BLaER1 (cell line): ENCODE data around the gene KCNB1.

Experiments used
- H3K27ac ChIP-seq: shearing (Covaris generic); formaldehyde crosslinking; 2 replicates; pipeline ENCODE4 v1.8.1; 2022
- H3K27me3 ChIP-seq: shearing (Covaris generic); formaldehyde crosslinking; 2 replicates; pipeline ENCODE4 v1.8.1; 2022
- H3K36me3 ChIP-seq: shearing (Covaris generic); formaldehyde crosslinking; 2 replicates; pipeline ENCODE4 v1.8.1; 2022
- H3K4me1 ChIP-seq: shearing (Covaris generic); formaldehyde crosslinking; 2 replicates; pipeline ENCODE4 v1.8.1; 2022
- H3K4me2 ChIP-seq: shearing (Covaris generic); formaldehyde crosslinking; 2 replicates; pipeline ENCODE4 v1.8.1; 2022
- H3K4me3 ChIP-seq: shearing (Covaris generic); formaldehyde crosslinking; 2 replicates; pipeline ENCODE4 v1.8.1; 2022
- H3K9ac ChIP-seq: shearing (Covaris generic); formaldehyde crosslinking; 2 replicates; pipeline ENCODE4 v1.8.1; 2022
- H3K9me3 ChIP-seq: shearing (Covaris generic); formaldehyde crosslinking; 2 replicates; pipeline ENCODE4 v1.8.1; 2022
- H4K20me1 ChIP-seq: shearing (Covaris generic); formaldehyde crosslinking; 2 replicates; pipeline ENCODE4 v1.8.1; 2022
- Cebpa-rat ChIP-seq: shearing (Covaris generic); IDR thresholded peaks from 2 replicates; pipeline ENCODE4 v1.8.1; 2022

The KCNB1 gene

GRCh38 chr20:49399329-49399728 lies 83.1 kb downstream of the KCNB1 start:
- no peaks in the 10 kb centered on the region for H3K4me1 ChIP-seq
- H3K9me3 ChIP-seq: no peaks in the 10 kb centered on the region
- TF ChIP-seq Cebpa-rat: no peak

DNA sequence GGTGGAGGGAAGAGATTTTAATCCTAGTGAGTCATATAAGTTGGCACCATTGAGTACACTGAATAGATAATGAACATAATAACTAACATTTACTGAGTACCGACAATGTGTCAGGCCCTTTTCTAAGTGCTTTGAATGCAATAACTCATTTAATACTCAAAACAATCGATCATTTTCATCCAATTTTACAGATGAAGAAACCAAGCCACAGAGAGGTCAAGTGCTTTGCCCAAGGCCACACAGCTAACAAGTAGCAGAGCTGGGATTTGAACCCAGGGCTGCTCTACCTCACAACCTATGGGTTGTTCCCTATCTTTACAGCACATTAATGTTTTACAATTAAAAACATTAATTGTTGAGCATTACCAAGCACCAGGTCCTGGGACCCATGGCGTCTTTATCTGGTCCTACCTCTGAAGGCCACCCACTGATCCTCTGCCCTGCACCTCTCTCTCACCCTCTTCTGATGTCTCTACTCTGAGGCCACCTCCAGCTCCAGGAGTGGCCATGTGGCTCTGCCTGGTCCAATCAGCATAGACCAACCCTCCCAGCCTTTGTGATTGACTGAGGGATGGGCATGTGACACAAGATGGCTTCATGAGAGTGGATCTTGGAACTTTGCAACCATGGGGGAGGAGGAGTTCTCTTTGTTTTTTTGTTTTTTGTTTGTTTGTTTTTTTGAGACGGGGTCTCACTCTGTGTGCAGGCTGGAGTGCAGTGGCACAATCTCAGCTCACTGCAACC lies 83.9 kb downstream of the KCNB1 start:
- no peaks in the 10 kb centered on the region for H3K27me3 ChIP-seq
- no peak overlapping the region for H3K27ac ChIP-seq
- no peaks in the 10 kb centered on the region for H3K9me3 ChIP-seq
- H3K4me2 ChIP-seq: no peak overlapping the region
- H3K4me1 ChIP-seq: no peaks in the 10 kb centered on the region
- H3K9ac ChIP-seq: no peak overlapping the region
- H3K4me3 ChIP-seq: no peak overlapping the region
- H4K20me1 ChIP-seq: no peaks in the 10 kb centered on the region
- TF ChIP-seq Cebpa-rat: no peak
- no peaks in the 10 kb centered on the region for H3K36me3 ChIP-seq

More at GRCh38 chr20:49399329-49399728, 83.1 kb downstream of the KCNB1 start:
- Histone ChIP-seq H3K27ac (no peak overlapping the region), H3K4me2 (no peak overlapping the region), H3K9ac (no peak overlapping the region), H3K27me3 (no peaks in the 10 kb centered on the region), H4K20me1 (no peaks in the 10 kb centered on the region), H3K36me3 (no peaks in the 10 kb centered on the region), H3K4me3 (no peak overlapping the region)

GRCh38 chr20:49397525-49397924 lies 84.9 kb downstream of the KCNB1 start:
- H3K4me1 ChIP-seq: no peaks in the 10 kb centered on the region
- no peak for TF ChIP-seq Cebpa-rat
- no peak overlapping the region for H3K4me2 ChIP-seq
- no peak overlapping the region for H3K4me3 ChIP-seq
- H3K27ac ChIP-seq: no peak overlapping the region
- H3K9ac ChIP-seq: no peak overlapping the region
- no peaks in the 10 kb centered on the region for H3K36me3 ChIP-seq
- H3K27me3 ChIP-seq: no peaks in the 10 kb centered on the region
- H4K20me1 ChIP-seq: no peaks in the 10 kb centered on the region
- H3K9me3 ChIP-seq: no peaks in the 10 kb centered on the region

GRCh38 chr20:49396230-49396629 lies 86.2 kb downstream of the KCNB1 start:
- Histone ChIP-seq H3K27ac (no peak overlapping the region), H3K27me3 (no peaks in the 10 kb centered on the region), H3K4me1 (no peaks in the 10 kb centered on the region), H3K9ac (no peak overlapping the region), H4K20me1 (no peaks in the 10 kb centered on the region), H3K9me3 (no peaks in the 10 kb centered on the region), H3K4me2 (no peak overlapping the region), H3K4me3 (no peak overlapping the region), H3K36me3 (no peaks in the 10 kb centered on the region)
- no peak for TF ChIP-seq Cebpa-rat

DNA sequence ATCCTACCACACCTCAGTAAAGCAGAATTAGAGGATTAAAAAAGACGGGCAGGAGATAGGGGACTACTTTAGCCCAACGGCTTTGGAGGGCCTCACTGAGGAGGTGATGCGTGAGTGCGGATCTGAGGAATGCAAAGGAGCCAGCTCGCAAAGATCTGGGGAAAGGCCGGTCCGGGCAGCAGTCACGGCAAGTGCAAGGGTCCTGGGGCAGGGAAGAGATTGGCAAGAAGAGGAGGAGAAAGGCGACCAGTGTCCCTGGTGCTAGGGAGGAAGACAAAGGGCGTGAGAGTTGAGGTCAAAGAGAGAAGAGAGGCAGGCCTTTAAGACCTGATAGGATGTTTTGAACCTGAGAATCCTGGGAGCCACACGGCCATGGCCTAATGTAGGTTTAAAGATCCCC lies 86.8 kb downstream of the KCNB1 start:
- H3K9ac ChIP-seq: no peak overlapping the region
- H3K4me1 ChIP-seq: no peaks in the 10 kb centered on the region
- no peaks in the 10 kb centered on the region for H3K36me3 ChIP-seq
- H3K27ac ChIP-seq: no peak overlapping the region
- no peaks in the 10 kb centered on the region for H3K27me3 ChIP-seq
- no peaks in the 10 kb centered on the region for H3K9me3 ChIP-seq
- no peak for TF ChIP-seq Cebpa-rat
- H4K20me1 ChIP-seq: no peaks in the 10 kb centered on the region
- H3K4me2 ChIP-seq: no peak overlapping the region
- H3K4me3 ChIP-seq: no peak overlapping the region

- H3K4me1 ChIP-seq: no peaks in the 10 kb centered on the region
- no peak overlapping the region for H3K4me2 ChIP-seq
- H3K9me3 ChIP-seq: no peaks in the 10 kb centered on the region
- no peak overlapping the region for H3K4me3 ChIP-seq
- TF ChIP-seq Cebpa-rat: no peak
- H4K20me1 ChIP-seq: no peaks in the 10 kb centered on the region
- H3K27ac ChIP-seq: no peak overlapping the region
- no peaks in the 10 kb centered on the region for H3K27me3 ChIP-seq
- no peaks in the 10 kb centered on the region for H3K36me3 ChIP-seq
- no peak overlapping the region for H3K9ac ChIP-seq
Observed at GRCh38 chr20:49395183-49395582, 87.3 kb downstream of the KCNB1 start.

DNA sequence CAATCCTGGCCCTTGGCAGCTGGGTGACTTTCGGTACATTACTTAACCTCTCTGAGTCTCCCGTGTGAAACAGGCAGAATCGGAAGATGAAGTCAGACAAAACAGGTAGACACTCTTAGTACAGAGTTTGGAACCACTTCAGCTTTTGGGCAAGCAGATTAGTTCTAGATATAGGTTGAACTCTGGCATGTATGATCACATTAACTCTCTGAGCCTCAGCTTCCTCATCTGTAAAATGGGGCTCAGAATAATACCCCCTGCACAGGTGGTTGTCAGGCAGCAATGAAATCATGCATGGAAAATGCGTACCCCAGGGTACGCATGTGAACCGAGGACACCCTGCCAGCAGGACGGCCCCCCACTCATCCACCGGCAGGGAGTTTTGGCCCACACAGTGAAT lies 87.7 kb downstream of the KCNB1 start:
- no peaks in the 10 kb centered on the region for H3K4me1 ChIP-seq
- H3K27me3 ChIP-seq: no peaks in the 10 kb centered on the region
- TF ChIP-seq Cebpa-rat: no peak
- H3K4me3 ChIP-seq: no peak overlapping the region
- no peak overlapping the region for H3K4me2 ChIP-seq
- no peaks in the 10 kb centered on the region for H4K20me1 ChIP-seq
- no peaks in the 10 kb centered on the region for H3K36me3 ChIP-seq
- H3K9me3 ChIP-seq: no peaks in the 10 kb centered on the region
- H3K27ac ChIP-seq: no peak overlapping the region
- H3K9ac ChIP-seq: no peak overlapping the region

DNA sequence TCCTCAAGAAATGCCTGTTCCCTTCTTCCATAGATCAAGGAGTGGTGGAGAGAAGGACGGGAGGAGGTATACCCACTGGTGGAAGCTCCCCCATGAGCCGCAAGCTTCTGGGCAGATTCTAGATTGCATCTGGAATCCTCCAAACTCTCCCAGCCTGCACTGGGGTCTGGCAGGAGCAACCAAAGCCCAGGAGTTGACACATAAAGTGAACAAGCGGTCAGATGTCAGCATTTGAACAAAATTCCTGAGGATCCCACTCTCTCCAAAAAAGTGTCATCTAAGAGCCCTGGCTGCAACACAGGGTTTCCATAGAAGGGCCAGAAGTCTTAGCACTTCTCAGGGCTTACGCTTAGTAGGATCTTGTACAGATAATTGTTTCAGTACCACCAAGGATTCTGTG lies 88.2 kb downstream of the KCNB1 start:
- H3K9ac ChIP-seq: no peak overlapping the region
- H3K4me2 ChIP-seq: no peak overlapping the region
- no peaks in the 10 kb centered on the region for H4K20me1 ChIP-seq
- H3K4me3 ChIP-seq: no peak overlapping the region
- no peaks in the 10 kb centered on the region for H3K9me3 ChIP-seq
- no peaks in the 10 kb centered on the region for H3K4me1 ChIP-seq
- no peak for TF ChIP-seq Cebpa-rat
- no peaks in the 10 kb centered on the region for H3K36me3 ChIP-seq
- H3K27ac ChIP-seq: no peak overlapping the region
- no peaks in the 10 kb centered on the region for H3K27me3 ChIP-seq

DNA sequence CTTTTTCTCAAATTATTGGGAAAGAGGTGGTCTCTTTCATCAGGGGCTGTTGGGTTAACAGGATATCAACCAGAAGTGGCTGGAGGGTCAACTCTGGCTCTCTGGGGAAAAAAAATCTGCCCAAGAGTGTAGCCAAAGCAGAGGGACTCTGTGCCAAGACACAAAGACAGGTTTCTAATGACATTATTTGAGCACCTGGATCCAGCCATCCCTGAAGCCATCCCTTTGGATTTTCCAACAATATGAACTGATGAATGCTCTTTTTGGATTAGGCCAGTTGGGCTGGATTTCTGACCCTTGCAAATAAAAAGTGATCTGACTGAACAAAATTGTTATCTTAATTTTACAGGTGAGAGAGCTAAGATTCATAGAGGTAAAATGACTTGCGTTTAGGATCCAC lies 88.7 kb downstream of the KCNB1 start:
- no peak overlapping the region for H3K9ac ChIP-seq
- H4K20me1 ChIP-seq: no peaks in the 10 kb centered on the region
- no peak for TF ChIP-seq Cebpa-rat
- no peaks in the 10 kb centered on the region for H3K9me3 ChIP-seq
- H3K4me3 ChIP-seq: no peak overlapping the region
- no peaks in the 10 kb centered on the region for H3K36me3 ChIP-seq
- H3K4me1 ChIP-seq: no peaks in the 10 kb centered on the region; the same call in 1 of the 2 replicates
- no peaks in the 10 kb centered on the region for H3K27me3 ChIP-seq
- no peak overlapping the region for H3K27ac ChIP-seq
- H3K4me2 ChIP-seq: no peak overlapping the region

DNA sequence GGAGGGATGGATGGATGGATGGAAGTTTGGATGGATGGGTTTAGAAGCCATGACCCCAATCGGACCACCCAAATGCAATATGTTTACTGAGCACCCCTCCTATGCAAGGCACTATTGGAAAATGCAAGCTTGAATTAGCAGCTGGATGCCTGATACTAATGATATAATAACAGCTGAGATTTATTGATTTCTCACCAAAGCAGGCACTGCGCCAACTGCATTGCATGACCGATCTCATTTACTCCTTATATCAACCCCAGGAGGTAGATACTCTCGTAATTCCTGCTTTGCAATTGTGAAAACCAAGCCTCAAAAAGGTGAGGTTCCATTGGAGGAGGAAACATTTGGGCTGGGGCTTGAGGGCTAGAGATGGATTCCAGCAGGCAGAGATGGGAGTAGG lies 89.7 kb downstream of the KCNB1 start:
- Histone ChIP-seq H3K4me2 (no peak overlapping the region), H3K27ac (no peak overlapping the region), H3K9me3 (no peaks in the 10 kb centered on the region), H3K4me3 (no peak overlapping the region), H4K20me1 (no peaks in the 10 kb centered on the region), H3K36me3 (no peaks in the 10 kb centered on the region), H3K27me3 (no peaks in the 10 kb centered on the region), H3K9ac (no peak overlapping the region), H3K4me1 (no peaks in the 10 kb centered on the region; the same call in 1 of the 2 replicates)
- no peak for TF ChIP-seq Cebpa-rat
